GM12892 (cell line): ENCODE data around the gene TJP2.

Experiments
- POLR2A ChIP-seq: IDR thresholded peaks from 2 replicates; pipeline ENCODE4 v1.6.1; 2011; ENCODE audit warnings: low read depth, low read length, control low read depth
- POLR2AphosphoS5 ChIP-seq: IDR thresholded peaks from 2 replicates; pipeline ENCODE4 v1.6.1; 2011; ENCODE audit warnings: low read depth, low read length, control low read depth

DNA sequence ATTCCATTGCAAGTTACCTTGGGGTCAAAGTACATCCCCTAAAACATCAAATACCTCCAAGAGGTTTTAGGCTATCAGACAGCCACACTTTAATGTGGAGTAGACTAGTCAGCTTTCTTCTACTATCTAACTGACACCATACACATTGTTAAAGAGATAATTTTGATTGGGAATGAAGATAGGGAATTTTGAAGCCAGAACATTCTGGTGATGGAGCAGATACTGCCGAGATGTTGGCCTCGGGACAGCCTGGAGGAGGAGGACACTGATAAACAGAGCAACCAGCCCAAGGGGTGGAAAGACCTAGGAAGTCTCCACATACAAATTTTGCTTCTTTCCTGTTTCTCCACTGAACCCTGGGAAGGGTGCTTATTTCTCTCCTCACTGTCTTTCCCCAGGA lies 14.9 kb downstream of the TJP2 start:
- no peak for TF ChIP-seq POLR2AphosphoS5
- no peak for TF ChIP-seq POLR2A
